Glomerular endothelial cell (primary cell): ENCODE measurements around the gene BMP2. TPM values are rescaled to one million over a fixed set of nuclear protein-coding genes. Genes with fewer than 3 reads are reported as not detected.

ENCODE experiments used
- DNase-seq: peaks from one replicate; pipeline ENCODE4 v3.0.0-alpha.2; 2011; ENCODE audit warnings: low read depth, low spot score; ENCODE audit errors: extremely low read depth
- total RNA-seq: library from RNA; depleted of rRNA; stranded (reverse); fragments of >200 nt; gene quantifications from 2 replicates; pipeline ENCODE4 v1.2.3, GENCODE V29; 2015

Gene BMP2
- 17.7 and 26.9 TPM in 2 replicates for total RNA-seq

DNA sequence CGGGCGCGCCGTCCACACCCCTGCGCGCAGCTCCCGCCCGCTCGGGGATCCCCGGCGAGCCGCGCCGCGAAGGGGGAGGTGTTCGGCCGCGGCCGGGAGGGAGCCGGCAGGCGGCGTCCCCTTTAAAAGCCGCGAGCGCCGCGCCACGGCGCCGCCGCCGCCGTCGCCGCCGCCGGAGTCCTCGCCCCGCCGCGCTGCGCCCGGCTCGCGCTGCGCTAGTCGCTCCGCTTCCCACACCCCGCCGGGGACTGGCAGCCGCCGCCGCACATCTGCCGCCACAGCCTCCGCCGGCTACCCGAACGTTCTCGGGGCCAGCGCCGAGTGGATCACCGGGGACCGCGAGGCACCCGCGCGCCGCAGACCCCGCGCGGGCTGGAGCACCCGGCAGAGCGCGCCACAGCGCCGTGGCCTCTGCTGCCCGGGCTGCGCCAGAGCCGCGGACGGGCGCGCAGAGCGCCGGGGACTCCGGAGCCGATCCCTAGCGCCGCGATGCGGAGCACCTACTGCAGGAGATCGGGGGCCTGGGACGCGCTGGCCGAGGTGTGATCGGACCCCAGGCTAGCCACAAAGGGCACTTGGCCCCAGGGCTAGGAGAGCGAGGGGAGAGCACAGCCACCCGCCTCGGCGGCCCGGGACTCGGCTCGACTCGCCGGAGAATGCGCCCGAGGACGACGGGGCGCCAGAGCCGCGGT is at the start of gene BMP2:
Gene BMP2, plus strand, starts transcription at position 151 of the 692 bp plus-strand sequence. CDS start 2,441 bp downstream, outside the sequence.
- no peak for DNase-seq

DNA sequence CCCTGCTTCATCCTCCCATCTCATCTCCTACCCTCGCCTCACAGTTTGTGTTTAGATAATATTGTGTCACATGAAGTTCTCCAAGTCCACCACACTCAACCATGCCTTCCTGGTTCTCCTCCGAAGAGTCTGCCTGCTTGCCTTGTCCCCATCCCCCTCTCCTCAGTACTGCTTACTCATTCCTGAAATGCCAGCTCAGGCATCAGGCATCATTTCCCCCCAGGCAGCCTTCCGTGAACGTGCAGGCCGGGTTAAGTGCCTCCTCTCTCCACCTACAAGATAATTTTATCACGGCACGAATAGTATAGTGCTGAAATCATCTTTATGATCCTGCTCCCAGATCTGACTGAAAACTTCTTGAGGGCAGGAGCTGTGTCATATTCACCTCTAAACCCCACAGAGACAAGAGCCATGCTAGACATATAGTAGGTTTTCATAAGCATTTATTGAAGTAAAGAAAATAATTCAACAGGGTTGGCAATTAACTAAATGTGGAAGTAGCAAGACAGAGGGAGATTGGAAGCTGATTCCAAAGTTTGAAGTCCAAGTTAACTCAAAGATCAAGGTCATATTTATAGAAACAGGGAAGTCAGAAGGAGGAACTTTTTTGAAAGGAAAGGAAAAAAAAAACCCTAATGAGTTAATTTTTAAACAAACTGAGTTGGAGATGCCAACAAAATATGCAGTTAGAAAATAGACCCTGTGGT is 48.7 kb upstream of the BMP2 start:
- no peak for DNase-seq

DNA sequence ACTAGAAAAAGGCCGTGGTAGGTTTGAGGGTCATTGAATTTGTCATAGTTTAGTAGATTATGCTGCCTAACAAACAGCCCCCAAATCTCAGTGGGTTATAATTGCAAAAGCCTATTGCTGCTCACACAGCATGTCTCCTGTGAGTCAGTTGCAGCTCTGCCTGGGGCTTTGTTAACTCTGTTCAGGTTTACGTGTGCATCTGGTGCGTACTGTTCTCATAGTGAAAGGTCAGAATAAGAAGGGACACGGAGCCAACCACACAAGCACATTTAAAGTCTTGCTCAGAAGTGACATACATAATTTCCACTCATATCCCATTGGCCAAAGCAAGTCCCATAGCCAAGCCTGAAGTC is 48.1 kb upstream of the BMP2 start:
- DNase-seq: no peak

DNA sequence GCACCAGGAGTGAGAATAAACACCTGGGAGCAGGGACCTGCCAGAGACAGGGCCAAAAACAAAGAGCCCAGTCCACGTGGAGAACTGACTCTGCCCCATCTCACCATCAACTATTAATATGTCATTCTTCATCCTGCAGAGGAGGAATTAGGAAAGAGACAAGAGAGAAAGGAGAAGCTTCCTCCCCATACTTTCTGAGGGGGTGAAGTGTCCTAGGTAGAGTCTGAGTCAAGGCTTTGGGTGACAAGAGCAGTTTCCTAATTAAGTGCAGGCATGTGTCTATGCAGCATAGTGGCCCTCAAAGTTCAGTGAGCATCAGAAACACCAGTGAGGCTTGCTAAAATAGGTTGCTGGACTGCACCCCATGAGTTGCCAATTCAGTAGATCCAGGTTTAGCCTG is 40.7 kb upstream of the BMP2 start:
- no peak for DNase-seq

DNA sequence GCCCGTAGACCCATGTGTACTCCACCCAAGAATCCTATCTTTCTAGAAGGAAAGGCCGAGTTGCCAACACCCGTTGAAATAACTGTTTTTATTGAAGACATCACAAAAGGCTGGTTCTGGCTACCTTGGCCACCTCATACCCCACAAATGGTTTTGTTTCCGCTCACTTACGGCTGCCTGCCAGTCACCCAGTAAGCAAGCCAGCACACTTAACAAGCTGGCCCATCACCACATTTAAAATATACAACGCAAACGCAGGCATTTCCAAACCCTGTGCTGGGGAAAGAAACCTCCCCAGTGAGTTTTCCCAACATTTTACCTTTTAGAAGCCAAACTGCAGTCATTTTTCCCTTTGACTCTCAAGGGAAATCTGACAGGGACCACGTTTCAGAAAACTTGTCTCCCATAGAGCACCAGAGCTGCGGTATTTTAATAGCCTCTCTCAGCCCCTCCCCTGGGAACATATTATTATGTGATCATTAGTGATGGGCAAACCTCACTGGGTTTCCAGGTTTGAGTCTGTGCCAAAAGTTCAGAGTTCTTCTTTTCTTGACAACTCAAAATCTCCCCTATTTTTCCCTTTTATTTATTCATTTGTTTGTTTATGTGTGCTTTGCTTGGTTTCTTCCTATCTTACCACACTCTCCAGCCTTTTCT is 36.7 kb upstream of the BMP2 start:
- DNase-seq: no peak

DNA sequence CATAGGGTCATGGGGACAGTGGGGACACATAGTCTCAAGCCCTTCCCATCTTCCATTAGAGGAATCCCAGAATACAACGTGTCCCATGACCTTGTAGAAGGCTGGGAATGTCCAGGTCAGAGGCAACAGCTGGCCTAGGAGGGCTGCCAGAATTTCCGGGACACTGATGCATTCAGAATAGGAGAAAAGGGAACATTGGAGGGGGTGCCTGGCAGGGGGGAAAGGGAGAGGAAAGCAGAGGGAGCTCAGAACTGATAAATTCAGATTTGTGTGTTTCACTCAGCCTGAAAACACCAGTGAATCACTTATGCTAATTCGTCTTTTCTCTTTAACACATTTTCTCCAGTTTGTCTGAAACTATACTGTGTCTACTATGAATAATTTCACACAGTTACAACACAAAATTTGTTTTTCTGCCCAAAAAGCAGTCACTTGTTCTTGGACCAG is 35.5 kb upstream of the BMP2 start:
- no peak for DNase-seq

DNA sequence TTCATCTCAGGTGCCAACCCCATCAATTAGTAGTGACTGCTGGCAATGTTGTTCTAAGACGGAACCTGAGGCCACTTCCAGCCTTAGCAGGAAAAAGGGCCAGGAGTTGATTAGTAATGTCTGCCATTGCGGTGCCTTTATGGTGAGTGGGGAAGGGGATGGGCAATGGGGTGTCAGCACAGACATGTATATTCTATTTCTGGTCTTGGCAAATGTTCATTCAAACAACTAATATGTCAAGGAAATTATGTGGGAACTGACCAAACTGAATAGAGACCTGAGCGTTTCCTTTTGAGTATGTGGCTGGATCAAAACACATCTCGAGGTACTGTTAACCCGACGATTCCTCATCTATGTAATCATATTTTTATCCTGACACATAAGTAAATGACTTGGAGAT is 34.6 kb upstream of the BMP2 start:
- no peak for DNase-seq

DNA sequence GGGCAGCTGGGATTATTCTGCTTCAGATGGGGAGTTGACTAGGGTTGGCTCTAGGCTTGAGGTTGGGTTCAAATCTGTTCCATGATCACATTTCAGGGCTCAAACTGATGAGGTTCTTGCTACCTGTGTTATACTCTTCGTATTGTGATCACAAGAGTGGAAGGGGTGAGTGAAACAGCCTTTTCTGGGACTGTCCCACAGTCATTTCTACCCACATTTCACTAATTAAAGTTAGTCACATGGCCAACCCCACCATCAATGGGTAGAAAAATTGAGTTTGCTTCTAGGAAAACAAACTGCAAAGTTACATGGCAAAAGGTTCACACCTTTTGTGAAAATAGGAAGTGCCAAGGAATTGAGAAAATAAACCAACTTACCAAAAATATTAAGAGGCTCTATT is 33.5 kb upstream of the BMP2 start:
- no peak for DNase-seq

DNA sequence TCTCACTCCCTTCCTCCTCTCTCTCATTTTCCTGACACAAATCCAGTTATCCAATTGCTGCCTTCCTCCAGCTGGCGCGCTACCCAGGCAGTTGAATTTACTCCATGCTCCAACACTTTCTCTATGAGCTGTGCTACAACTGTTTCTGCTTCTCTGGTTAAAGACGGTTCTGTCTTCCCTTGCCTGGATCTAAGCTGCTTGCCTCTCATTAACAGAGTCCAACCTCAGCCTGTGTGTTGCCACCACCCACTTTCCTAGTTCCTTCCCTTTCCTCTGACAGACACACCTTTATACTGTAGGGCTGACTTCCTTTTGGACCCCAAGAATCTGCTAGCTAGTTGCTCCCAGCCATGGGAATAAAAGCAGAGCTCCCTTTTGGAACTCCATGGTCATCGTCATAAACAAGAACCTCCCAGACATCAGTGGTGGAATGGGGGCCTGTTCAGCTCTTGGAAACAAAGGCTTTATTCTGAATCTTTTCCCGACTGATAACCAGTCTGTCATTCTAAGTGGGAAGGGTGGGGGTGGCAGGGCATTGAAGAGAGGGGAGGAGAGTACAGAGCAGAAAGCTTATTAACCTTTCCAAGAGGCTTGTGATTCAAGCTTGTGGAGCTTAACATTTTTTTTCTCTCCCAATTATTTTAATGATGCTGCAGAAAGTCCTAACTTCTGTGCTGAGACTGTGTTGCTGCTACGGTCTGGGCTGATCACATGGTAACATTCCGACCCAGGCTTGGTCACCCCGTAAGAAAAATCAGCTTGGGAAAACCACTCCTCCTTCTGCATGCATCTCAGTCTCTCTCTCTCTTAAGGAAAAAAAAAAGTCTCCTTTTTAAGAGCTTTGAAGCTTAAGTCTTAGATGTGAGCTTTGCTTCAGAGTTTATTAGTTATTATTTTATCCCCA is 31.3 kb upstream of the BMP2 start:
- no peak for DNase-seq

DNA sequence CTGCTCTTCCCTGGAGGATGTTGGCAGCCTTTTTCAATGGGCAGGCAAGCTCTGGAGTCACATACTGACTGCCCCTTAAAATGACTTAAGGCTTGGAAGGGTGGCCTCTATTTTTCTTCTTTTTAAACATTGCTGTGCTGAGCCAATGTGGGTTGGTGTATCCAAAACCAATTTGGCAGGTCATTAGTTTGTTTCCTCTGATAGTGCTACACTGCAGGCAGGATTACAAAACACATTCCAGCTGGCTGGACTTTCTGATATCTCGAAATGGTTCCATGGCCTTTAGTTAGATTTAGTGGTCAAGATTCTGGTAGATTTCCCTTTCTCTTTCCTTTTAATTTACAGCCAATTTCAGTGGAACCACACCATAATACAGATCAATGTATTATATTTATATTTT is 28.1 kb upstream of the BMP2 start:
- DNase-seq: no peak

DNA sequence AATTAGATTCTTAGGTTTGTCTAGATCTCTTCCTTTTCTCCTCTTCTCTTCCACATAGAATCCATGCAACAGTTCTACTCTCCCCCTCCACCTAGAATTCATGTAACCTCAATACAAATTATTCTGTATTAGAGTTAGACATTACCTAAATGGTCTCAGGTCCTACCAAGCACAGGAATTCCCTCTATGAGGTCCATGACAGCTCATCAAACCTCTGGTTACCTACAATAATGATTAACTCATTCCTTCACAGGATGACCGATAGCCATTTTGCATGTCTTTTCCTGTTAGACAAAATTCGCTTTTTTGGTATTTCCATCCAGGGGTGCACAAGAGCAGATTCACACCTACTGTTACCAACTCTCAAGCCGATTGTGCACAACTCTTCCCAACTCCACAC is 27.4 kb upstream of the BMP2 start:
- DNase-seq: no peak

DNA sequence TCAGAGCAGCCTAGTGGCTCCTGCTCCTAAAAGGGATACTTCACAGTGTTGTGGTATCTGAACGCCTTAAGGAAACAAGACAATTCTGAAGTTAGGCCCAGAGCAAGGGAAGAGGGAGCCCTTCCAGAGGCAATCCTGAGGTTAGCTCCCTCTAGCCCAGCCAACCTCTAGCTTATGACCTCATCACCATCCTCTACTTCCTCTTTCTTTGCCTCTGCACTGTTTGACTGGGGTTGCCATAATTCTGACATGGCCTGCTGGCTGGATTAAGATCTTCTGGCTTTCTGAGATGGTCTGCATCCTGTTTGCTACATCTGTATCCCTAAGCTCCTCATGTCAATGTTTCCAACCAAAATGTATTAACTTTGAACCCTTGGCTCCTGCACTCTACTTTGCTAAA is 23.3 kb upstream of the BMP2 start:
- DNase-seq: no peak

DNA sequence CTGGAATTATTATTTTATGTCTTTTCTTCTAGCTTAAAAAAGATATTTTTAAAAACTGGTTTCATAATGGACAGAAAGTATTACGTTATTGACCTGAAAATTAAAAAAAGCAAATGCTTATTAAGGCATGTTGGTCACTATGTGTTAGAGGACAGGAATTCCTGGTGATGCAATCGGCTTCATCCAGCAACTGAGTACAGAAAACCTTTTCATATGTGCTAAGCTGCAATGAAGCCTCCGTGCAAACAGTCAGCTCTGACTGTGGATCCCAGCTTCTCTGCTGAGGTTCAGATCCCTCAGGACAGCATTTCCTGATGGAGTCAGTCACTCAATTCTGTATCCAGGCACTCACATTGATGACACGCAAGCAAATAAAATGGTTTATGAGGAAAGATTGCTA is 22.7 kb upstream of the BMP2 start:
- DNase-seq: no peak

DNA sequence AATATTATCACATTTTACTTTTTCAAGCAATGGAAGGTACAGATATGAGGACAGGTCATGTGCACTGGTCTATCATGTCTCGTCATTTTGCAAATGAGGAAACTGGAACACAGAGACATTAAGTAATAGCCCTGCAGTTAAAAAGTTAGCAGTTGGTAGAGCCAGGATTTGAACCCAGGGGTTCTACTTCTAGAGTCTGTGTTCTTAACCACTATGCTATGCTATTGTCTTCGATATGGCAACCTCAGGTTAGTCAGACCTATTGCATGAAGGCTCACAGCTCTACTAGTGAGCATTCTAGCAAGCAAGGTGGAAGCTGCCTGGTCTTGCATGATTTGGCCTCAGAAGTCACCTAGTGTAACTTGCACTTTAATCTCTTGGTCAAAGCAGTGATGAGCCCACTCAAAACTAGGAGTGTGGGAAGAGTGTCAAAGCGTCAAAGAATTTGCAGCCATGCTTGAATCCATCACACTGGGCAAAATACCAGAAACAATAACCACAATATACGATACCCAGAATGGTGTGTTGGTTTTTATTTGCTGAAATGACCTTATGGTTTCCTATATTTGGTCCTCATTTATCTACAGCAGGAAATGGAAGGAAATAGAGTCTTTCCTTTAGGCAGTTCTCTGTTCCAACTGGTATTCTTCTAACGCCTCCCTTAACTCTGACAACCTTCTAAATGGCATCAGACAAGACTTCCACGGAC is 20.4 kb upstream of the BMP2 start:
- DNase-seq: peak; percentile 33

DNA sequence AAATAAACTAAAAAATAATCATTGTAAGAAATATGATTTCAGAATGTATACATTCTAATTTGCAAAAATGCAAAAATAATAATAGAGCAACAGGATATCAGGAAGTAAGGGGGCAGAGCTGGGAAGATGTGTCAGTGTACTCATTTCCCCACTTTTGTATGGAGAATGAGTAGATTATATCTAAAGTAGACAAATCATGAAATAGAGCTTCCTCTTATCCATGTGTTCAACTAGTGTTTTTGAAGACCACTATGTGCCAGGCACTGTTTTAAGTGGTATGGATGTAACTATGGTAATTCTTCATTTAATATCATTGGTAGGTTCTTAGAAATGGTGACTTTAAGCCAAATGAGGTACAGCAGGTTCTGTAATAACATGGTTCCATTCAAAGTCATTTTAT is 17.0 kb upstream of the BMP2 start:
- DNase-seq: no peak

DNA sequence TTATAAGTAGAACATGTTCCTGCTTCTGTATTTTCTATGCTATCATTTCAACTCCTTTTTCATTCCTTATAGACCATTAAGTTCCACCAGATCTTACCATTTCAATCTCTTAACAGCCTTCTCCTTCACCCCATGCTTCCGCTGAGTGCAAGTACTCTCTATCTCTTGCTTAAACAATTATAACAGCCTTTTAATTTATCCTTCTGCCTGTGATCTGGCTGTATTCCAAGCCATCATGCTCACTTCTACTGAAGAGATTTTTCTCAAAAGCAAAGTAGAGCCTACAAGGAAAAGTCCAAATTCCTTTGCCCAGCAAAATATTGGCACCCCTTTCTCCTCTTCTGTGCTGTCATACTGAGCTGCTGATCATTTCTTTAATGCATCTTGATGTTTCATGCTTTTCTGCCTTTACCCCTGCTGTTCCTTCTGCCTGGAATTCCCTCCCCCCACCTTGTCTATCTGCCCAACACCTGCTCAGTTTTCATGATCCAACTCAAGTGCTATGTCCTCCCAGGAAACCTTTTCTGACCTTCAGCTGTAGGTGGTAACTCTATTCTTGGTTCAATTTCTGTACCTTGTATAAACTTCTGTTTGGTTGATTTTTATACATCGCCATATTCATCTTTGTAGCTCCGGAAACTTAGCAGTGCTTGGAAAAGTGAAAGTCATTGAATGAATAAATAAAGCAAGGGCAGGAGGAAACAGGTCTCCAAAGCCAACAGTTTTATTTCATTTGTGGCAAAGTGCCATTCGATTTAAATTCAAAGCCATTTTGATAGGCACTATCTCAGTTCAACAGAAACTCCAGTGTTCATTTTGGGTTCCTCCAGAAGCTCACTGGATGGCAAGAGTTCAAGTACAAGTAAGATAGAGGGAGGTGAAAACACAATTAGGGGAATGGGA is 10.5 kb upstream of the BMP2 start:
- DNase-seq: no peak

DNA sequence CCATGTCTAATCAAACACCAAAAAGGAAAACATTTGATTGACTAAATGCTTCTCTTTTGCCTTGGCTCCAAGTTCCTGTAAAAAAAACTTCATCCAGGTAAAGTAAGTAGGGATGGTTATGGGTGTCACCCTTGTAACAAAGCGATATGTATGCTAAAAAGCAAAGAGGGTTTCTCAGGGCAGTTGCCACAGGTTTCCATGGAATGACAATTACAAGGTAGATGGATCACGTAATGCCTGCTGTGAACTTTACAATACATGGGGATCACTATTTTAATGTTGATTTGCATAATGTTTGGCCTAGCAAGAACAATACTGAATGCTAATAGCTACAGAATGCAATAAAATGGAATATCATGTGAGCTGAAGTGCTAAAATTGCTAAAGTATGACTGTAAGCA is 2.9 kb upstream of the BMP2 start:
- DNase-seq: no peak

DNA sequence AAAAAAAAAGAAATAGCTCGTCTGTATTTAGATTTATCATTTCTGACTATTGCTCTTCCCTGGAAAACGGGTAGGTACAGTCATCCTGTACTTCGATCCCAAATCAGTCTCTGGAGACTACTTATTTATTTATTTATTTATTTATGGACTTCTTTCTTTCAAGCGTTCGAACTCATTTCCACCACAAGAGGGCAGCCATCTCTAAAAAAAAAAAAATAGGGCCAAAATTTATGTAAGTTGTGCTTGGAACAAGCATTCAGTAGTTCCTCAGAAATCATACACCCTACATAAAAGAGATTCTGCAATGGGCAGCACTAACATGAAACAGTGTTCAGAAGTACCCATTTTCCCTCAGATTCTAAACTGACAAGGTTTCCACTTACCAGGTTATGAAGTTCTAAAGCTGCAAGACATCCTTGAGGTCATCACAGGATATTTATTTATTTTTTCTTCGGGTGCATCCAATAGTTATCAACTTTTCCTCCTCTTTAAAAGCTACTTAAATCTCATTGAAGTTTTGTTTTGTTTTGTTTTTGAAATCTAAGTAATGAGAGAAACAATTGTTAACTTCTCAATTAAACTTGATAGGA is 1.9 kb upstream of the BMP2 start:
- DNase-seq: peak; percentile 45

DNA sequence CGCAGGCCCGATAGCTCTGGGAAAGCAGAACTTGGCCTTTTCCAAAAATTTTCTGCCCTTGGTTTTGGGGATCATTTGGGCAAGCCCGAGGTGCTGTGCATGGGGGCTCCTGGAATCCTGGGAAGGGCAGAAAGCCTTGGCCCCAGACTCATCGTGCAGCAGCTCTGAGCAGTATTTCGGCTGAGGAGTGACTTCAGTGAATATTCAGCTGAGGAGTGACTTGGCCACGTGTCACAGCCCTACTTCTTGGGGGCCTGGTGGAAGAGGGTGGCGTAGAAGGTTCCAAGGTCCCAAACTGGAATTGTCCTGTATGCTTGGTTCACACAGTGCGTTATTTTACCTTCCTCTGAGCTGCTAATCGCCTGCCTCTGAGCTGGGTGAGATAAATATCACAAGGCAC is 1.1 kb upstream of the BMP2 start:
- DNase-seq: no peak
